Stimulated activated CD8-positive, alpha-beta memory T cell treated with anti-CD3 and anti-CD28 coated beads, Interleukin-12 subunit alpha, Interleukin-12 subunit beta, amount 100 ng/mL, for 1 hour (primary cell): ENCODE results near the gene NTSR1.

Experiments
- DNase-seq: peaks from one replicate; pipeline ENCODE4 v3.0.0-alpha.2; 2020; ENCODE audit warnings: low read depth

The NTSR1 gene

DNA sequence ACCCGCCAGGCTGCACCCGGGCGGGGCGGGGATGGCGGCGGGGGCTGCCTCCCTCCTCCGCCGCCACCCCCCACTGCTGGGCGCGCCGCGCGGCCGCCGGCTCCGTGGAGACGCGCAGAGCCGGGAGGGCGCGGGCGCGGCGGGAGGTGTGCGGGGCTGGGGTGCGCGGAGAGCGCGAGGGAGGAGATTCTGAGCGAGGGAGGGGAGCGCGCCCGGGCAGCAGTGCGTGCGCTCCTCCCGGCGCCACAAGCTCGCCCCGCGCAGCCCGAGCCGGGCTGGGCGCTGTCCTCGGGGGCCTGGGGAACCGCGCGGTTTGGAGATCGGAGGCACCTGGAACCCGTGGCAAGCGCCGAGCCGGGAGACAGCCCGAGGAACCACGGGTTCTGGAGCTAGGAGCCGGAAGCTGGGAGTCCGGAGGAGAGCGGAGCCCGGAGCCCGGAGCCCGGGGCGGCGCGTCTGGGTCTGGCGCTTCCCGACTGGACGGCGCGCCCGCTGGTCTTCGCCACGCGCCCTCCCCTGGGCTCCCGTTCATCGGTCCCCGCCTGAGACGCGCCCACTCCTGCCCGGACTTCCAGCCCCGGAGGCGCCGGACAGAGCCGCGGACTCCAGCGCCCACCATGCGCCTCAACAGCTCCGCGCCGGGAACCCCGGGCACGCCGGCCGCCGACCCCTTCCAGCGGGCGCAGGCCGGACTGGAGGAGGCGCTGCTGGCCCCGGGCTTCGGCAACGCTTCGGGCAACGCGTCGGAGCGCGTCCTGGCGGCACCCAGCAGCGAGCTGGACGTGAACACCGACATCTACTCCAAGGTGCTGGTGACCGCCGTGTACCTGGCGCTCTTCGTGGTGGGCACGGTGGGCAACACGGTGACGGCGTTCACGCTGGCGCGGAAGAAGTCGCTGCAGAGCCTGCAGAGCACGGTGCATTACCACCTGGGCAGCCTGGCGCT, at the start of gene NTSR1:
Gene NTSR1 (plus strand): TSS at position 246 of the 946 bp plus-strand sequence. CDS start 372 bp downstream, at position 618.
- DNase-seq: no peak

DNA sequence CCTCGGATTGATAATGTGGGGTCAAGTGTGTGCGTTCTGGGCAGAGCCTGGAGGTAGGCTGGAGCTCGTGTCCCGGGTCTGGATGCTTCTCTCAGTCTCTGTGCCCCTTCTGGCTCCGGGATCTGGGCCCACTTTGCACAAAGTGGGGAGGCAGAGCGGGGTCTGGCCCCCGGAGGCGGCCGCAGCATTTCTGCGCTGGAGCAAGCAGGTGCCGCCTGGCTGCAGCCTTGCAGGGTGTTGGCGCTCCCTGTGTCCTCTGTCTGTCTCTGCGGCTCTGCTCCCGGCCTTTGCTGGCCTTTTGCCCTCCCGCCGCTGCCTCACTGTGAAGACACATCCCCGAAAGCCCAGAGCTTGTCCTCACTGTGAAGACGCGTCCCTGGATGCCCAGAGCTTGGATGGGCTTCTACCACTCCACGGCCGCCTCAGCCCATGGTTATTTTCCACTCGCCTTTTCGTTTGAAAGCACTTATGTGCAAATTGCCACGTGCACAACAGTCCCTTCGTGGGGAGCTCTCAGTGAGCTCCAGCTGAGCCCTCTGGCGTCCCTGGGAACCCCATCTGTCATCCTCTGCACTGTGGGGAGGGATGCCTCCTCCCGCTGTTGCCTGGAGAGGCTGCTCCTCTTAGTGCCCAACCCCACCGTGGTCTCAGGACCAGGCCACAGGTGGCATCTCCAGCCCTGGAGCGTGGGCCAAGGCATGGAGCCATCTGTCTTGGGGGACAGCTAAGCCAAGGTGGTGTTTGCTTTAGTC, 49.0 kb upstream of the NTSR1 start:
- no peak for DNase-seq

DNA sequence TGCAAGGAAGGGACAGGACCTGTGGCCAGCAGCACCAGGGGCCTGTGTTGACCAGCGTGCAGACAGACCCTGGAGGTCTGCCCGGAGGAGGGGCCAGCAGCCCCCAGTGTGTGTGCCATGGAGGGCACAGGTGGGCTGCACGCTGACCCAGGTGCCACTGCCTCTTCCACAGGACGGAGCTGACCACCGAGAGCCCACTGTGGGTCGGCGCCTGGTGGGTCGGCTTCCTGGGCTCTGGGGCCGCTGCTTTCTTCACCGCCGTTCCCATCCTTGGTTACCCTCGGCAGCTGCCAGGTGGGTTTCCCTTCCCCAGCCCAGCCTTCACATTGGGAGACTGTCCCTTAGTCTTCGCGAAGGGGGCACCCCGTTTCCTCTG, 48.4 kb upstream of the NTSR1 start:
- DNase-seq: no peak

DNA sequence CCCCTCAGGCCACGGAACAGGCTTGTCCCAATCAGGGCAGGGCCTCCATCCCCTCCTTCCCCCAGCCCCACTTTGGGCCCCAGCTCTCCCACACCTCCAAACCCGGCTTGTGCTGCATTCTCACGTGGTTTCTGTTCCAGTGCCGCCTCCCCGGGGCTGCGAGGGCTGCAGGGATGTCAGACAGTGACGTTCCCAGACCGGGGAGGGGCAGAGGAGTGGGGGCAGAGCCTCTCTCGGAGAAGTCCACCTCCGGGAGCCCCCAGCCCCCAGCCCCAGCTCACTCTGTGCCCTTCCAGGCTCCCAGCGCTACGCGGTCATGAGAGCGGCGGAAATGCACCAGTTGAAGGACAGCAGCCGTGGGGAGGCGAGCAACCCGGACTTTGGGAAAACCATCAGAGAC, 47.9 kb upstream of the NTSR1 start:
- DNase-seq: no peak

DNA sequence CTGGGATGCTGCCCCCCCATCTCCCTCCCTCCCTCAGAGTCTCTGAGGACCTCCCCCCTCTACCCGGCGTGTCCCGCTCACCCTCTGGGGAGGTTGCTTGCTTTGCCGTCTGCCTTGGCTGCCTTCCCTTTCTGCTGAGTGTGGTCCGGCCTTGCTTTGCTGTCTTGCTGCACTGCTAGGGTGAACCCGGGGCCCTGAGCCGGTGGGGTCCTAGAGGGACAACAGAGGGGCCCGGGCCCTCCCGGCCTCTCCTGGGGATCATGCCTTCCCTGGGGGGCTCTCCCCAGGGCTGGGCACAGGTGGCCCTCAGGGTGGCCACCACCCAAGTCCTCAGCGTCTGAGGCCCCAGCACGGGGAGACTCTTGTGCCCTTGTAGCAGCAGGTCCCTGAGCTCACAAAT, 47.0 kb upstream of the NTSR1 start:
- no peak for DNase-seq

DNA sequence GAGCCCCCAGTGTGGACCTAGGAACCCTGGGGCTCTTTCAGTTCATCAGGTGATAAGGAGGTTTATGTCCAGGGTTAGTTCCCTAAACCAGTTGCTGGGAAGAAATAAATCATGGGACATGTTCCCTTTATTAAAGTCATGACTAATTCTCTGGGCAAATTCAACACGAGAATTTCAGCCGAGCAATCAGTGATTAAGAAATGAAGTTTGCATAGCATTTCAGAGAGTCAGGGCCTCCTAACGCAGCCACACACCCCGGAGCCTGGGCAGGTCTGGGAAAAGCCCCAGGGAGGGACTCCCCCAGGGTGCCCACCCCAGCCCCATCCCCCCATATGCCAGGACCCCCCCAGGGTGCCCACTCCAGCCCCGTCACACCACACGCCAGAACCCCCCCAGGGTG, 46.2 kb upstream of the NTSR1 start:
- DNase-seq: no peak

DNA sequence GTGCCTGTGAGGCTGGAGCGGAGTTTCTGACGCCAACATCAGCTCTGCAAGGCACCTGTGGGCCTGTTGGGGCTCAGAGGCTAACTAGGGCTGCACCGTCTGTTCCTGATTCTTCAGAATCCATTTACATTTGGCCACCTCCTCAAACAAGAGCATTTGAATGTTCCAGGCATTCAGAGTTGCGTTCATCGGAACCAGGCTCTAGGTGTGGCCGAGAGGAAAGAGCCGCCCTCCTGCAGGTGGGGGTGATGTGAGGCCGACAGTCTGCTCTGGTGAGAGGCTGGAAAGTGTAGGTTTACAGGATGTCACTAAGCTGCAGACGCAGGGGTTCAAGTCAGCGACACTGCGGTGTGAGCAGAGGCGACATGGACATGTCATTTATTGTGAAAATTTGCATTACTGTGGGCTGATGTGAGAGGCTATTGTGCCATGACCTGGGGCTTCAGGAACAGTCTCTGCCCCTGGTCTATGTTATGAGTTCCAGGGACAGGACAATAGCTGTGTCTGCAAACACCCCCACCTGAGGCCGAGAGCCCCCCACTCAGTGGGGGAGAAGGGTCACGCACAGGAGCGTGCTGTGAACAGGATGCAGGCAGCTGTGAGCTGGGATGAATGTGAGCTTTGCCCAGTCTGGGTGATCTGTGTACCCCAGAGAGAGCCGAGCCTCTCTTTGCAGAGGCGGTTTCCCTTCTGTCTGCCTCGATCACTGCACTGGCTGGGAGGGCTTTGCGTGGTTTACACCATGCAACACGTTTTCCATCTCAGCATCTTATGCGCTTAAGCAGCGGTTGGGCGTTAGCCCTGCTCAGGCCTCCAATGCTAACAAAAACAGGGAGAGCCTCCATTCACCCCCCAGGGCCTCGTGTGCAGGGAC, 45.3 kb upstream of the NTSR1 start:
- DNase-seq: no peak

DNA sequence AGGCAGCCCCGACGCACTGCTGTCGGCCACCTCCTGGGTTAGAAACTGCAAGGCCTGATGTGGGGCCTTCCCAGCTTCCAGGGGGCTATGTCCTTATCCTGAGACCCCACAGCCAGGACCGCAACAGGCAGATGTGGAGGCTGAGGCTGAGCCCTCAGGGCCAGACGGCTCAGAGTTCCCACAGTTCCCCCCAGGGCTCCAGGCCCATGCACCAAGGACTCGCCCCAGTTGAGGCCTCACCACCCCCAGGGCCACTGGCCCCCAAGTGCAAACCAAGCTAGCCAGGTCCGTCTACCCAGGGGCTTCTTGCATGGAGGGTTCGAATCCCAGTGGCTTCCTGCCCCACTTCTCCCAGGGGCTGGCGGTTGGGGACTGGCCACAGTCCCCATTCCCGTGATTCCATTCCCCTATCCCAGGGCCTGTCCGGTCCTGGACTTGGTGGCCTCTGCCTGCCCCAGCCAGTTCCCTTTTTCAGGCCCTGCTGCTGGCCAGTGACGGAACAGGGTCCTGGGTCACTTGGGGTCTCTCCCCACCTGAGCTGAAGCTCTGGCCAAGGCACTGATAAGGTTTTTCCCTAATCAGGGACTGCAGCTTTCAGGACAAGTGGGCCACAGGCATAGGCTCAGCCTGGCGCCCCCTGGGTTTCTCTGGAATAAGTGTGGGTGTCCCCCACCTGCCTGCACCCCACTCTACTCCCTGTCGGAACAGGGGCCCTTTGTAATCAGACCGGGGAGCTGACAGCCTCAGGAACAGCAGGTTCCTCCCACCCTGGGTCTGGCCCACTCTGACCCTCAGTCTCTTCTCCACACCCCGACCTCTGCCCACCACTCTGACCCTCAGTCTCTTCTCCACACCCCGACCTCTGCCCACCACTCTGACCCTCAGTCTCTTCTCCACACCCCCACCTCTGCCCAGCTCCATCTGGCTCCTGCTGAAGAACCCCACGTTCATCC, 44.3 kb upstream of the NTSR1 start:
- no peak for DNase-seq

DNA sequence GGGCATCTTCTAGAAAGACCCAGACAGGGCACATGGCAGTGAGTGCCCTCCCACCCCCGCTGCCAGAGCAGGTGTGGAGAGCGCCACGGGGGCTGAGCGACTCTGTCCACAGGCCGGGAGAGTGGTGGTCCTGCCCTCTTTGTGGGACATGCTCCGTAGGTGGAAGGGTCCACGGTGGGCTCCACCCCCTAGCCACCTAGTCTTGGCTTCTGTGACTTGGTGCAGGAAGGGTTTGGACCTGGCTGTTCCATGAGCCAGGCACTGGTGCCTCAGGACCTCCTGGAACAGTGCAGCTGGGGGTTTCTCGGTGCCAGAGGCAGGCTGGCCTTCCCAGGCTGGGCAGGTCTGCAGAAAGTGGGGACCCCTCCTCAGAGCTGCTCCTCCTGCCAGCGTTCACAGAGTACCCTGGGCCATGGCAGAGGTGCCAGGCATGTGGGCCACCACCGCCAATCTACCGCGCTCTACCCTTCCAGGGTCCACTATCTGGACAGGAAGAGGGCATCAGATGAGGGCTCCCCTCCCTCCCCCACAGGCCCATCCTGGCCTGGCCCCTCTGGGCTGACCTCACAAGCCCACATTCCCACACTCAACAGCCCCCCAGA, 43.4 kb upstream of the NTSR1 start:
- no peak for DNase-seq

DNA sequence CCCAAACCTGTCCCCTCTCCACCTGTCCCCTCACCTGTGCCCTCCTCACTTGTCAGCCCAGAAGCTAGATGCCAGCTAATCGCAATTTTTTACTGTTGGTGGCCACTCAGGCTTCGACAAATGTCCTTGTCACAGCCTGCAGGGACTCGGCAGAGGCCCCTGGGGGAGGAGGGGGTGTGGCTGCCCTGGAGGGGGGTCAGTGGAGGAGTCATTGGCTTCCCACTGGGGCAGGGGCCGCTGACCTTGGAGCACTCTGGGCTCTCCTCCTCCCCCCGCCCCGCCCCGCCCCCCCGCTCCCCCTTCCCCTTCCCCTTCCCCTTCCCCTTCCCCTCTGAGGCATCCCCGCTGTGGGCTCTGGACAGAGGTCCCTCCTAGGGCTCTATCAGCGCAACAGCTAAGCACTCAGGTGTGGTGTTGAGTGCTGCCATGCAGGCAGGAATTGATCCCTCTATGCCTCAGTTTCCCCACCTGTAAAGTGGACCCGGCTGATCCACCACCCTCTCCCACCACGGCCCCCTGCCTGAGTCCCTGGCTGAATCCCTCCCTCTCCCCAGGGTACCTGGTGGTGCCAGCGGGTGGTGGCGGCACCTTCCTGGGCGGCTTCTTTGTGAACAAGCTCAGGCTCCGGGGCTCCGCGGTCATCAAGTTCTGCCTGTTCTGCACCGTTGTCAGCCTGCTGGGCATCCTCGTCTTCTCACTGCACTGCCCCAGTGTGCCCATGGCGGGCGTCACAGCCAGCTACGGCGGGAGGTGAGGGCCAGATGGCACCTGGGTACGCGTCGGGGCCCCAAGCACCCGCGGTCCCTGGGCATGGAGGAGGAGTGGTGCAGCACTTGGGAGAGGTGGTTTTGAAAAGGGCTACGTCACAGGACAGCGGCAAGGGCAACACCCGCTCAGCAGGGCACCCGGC, 42.6 kb upstream of the NTSR1 start:
- DNase-seq: no peak

DNA sequence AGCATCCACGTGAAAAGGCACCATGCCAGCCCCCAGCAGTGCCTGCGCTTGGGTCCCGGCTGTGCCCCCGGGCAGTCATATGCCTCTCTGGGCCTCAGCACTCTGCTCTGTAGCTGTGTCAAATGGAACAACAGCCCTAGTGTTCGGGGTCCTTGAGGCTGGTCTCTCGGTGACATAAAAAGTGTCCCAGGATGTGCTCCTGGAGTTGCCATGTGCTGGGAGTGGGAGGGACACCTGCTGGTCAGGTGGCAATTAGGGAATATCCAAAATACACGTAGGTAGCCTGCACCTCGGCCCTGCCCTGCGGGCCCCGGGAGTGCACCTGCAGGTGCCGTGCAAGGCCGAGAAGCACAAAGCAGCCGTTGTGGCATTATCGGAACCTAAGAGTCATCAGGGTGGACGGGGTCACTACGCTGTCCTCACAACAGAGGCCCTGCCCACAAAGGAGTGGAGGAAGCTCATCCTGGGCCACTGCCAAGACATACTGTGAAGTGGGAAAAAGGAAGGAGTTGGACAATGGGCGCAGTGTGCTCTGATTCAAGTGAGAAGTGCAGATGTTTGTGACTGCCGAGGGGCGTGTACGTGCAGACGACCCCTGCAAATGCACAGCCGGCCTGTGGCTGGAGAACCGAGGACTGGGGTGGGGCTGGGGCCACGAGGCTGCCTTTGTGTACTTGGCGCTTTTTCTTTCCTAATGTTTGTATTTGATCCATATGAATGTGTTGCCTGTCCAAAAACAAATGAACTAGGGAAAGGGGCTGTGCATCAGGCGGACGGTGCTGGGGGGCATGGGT, 41.7 kb upstream of the NTSR1 start:
- no peak for DNase-seq

DNA sequence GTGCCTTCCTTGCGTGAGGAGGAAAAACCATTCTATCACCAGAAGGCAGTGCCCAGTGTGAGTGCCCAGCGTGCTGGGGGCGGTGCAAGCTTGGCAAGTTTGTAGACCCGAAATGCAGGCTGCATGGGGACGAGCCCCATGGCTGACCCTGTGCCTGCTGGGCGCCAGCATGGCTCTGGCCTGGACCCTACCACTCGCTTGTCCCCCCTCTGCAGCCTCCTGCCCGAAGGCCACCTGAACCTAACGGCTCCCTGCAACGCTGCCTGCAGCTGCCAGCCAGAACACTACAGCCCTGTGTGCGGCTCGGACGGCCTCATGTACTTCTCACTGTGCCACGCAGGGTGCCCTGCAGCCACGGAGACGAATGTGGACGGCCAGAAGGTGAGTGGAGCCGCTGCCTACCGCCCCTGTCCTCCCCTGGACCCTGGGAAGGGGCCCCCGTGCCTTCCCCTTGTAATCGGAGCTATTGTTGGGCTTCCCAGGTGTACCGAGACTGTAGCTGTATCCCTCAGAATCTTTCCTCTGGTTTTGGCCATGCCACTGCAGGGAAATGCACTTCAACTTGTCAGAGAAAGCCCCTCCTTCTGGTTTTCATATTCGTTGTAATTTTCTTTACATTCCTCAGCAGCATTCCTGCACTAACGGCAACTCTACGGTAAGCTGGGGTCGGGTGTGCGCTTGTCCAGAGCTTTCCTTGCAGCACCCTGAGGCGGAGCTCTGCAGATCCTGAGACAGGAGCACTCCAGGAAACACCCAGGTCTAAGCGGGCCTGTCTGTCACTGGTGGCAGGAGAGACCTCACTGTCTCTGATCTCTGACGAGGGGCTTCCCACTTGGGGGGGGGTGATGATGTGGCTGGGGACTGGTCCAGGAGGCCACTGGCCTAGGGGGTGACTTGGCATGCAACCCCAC, 40.9 kb upstream of the NTSR1 start:
- no peak for DNase-seq

DNA sequence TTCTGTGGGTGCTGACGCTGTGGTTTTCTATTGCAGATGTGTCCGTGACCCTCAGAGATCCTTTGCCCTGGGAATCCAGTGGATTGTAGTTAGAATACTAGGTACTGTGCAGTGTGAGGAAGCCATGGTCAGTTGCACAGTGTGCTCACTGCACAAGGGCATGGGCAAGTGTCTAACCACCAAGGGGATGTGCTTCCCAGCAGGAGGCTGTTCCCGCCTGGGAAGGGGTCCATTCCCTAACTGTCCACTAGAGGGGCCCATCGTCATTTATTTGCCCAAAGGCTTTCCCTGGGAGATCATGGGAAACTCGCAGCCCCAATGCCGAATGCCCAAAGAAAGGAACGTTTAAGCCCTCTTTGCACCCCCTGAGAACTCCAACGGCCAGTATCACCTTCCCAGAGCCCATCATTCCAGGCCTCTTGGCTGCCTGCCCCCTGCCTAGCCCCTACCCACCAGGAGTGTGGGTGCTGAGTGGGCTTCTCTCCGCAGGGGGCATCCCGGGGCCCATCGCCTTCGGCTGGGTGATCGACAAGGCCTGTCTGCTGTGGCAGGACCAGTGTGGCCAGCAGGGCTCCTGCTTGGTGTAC, 40.1 kb upstream of the NTSR1 start:
- peak; percentile 15 for DNase-seq

DNA sequence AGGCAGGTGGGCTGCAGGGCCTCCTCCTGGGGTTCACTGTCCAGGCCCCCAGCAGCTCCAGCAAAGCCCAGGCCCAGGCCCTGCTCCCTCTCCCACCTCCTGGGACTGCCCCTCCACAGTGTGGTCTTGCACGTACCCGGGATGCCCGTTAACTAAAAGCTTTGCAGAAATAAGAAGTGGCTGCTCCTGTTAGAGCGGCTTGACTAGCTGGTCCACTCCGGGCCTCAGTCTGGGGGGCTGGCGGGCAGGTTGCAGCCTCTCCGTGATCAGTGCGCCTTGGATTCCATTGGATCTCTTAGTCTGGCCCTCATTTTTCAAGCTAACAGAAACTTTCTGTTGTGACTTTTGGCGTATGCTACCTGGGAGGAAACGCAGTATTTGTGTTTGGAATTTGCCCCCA, 39.4 kb upstream of the NTSR1 start:
- DNase-seq: no peak

DNA sequence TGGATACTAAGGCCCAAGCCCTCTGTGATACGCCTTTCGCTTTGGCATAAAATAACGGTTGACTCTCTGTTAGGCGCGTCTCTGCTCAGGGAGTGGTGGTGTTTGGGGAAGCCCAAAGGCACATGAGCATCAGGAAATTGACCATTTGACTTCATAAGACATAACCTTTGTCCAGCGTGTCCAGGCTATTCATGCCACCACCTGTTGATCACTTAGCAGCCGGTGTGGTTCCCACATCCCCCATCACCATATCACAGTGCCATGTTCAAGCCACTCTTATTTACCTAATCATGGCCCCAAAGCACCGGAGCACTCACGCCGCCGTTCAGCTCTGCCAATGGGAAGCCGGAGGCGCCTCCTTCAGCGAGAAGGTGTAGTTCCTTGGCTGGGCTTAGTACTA, 38.5 kb upstream of the NTSR1 start:
- DNase-seq: no peak

DNA sequence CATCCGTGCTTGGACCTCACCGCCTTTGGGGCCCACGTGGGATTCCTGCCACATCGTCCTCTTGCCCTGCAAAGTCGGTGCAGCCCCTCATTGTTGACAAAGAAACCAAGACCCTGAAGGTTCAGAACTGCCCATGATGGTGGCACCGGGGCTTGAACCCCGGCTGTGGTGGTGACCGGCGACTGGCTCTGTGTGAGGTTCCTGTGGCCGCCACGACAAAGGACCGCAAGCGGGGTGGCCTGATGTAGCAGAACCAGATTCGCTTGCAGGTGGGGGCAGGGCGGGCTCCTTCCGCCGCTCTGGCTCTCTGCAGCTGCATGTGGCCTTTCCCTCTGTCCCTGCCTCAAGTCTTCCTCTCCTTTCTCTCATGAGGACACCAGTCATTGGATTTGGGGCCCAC, 37.6 kb upstream of the NTSR1 start:
- no peak for DNase-seq

DNA sequence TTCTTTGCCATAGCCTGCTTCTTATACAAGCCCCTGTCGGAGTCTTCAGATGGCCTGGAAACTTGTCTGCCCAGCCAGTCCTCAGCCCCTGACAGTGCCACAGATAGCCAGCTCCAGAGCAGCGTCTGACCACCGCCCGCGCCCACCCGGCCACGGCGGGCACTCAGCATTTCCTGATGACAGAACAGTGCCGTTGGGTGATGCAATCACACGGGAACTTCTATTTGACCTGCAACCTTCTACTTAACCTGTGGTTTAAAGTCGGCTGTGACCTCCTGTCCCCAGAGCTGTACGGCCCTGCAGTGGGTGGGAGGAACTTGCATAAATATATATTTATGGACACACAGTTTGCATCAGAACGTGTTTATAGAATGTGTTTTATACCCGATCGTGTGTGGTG, 36.9 kb upstream of the NTSR1 start:
- no peak for DNase-seq
